Activated naive CD8-positive, alpha-beta T cell treated with anti-CD3 and anti-CD28 coated beads, Interleukin-2, amount 50 U/mL, for 24 hours (primary cell): ENCODE measurements around the gene SCN4B.

Experiments
- ATAC-seq: fragments of 150-1000 bp; cut with Tn5 transposase; one replicate; pipeline ENCODE4 v1.10.0; 2021
- DNase-seq: peaks from one replicate; pipeline ENCODE4 v3.0.0; 2021
- H3K27ac Mint-ChIP-seq: one replicate; pipeline ENCODE4 v1.8.0; 2021; ENCODE audit warnings: mild to moderate bottlenecking, mixed read lengths
- H3K27me3 Mint-ChIP-seq: one replicate; pipeline ENCODE4 v1.8.0; 2021; ENCODE audit warnings: mixed read lengths
- H3K36me3 Mint-ChIP-seq: one replicate; pipeline ENCODE4 v1.8.0; 2021; ENCODE audit warnings: low read depth, mixed read lengths
- H3K4me1 Mint-ChIP-seq: one replicate; pipeline ENCODE4 v1.8.0; 2021; ENCODE audit warnings: mixed read lengths
- H3K4me3 Mint-ChIP-seq: one replicate; pipeline ENCODE4 v1.8.0; 2021; ENCODE audit warnings: mild to moderate bottlenecking, moderate library complexity, mixed read lengths
- H3K9me3 Mint-ChIP-seq: one replicate; pipeline ENCODE4 v1.8.0; 2021; ENCODE audit warnings: mixed read lengths

SCN4B gene

GRCh38 chr11:118112711-118113430 is 39.8 kb downstream of the SCN4B start:
- Mint-ChIP-seq H3K27me3 (peaks cover 5% of the 10 kb centered on the region), H3K36me3 (no peaks in the 10 kb centered on the region), H3K4me1 (peaks cover 2% of the 10 kb centered on the region), H3K4me3 (no peak overlapping the region), H3K27ac (no peak overlapping the region), H3K9me3 (no peaks in the 10 kb centered on the region)
- ATAC-seq (no peak), DNase-seq (no peak)

- Mint-ChIP-seq H3K4me3 (no peak overlapping the region), H3K27ac (no peak overlapping the region)
Observed at GRCh38 chr11:118111744-118112035, 40.9 kb downstream of the SCN4B start.

GRCh38 chr11:118111019-118111743 is 41.4 kb downstream of the SCN4B start:
- Mint-ChIP-seq H3K27me3 (peaks cover 5% of the 10 kb centered on the region), H3K4me1 (no peaks in the 10 kb centered on the region), H3K27ac (no peak overlapping the region), H3K9me3 (no peaks in the 10 kb centered on the region), H3K36me3 (no peaks in the 10 kb centered on the region), H3K4me3 (no peak overlapping the region)
- ATAC-seq, result no peak
- no peak for DNase-seq

More at GRCh38 chr11:118111744-118112035, 40.9 kb downstream of the SCN4B start:
- H3K36me3 Mint-ChIP-seq, result no peaks in the 10 kb centered on the region
- no peak for DNase-seq
- peaks cover 5% of the 10 kb centered on the region for H3K27me3 Mint-ChIP-seq
- no peaks in the 10 kb centered on the region for H3K9me3 Mint-ChIP-seq
- H3K4me1 Mint-ChIP-seq, result no peaks in the 10 kb centered on the region
- ATAC-seq, result no peak

GRCh38 chr11:118109231-118109630 is 43.4 kb downstream of the SCN4B start:
- Mint-ChIP-seq H3K27ac (no peak overlapping the region), H3K4me3 (no peak overlapping the region), H3K27me3 (peaks cover 3% of the 10 kb centered on the region), H3K9me3 (no peaks in the 10 kb centered on the region), H3K4me1 (no peaks in the 10 kb centered on the region), H3K36me3 (no peaks in the 10 kb centered on the region)
- ATAC-seq, result no peak
- no peak for DNase-seq

GRCh38 chr11:118108513-118108912 is 44.1 kb downstream of the SCN4B start:
- Mint-ChIP-seq H3K4me1 (no peaks in the 10 kb centered on the region), H3K27me3 (peaks cover 3% of the 10 kb centered on the region), H3K36me3 (no peaks in the 10 kb centered on the region), H3K9me3 (no peaks in the 10 kb centered on the region), H3K4me3 (no peak overlapping the region), H3K27ac (no peak overlapping the region)
- DNase-seq (no peak), ATAC-seq (no peak)

GRCh38 chr11:118106789-118107335 is 45.8 kb downstream of the SCN4B start:
- no peaks in the 10 kb centered on the region for H3K27me3 Mint-ChIP-seq
- no peak overlapping the region for H3K27ac Mint-ChIP-seq
- no peaks in the 10 kb centered on the region for H3K9me3 Mint-ChIP-seq
- ATAC-seq (no peak), DNase-seq (no peak)
- H3K36me3 Mint-ChIP-seq, result no peaks in the 10 kb centered on the region
- no peaks in the 10 kb centered on the region for H3K4me1 Mint-ChIP-seq
- no peak overlapping the region for H3K4me3 Mint-ChIP-seq

- no peak for DNase-seq
- no peaks in the 10 kb centered on the region for H3K9me3 Mint-ChIP-seq
- H3K36me3 Mint-ChIP-seq, result no peaks in the 10 kb centered on the region
- H3K27ac Mint-ChIP-seq, result no peak overlapping the region
- no peaks in the 10 kb centered on the region for H3K27me3 Mint-ChIP-seq
- no peak for ATAC-seq
- H3K4me3 Mint-ChIP-seq, result no peak overlapping the region
- no peaks in the 10 kb centered on the region for H3K4me1 Mint-ChIP-seq
Observed at GRCh38 chr11:118105657-118106305, 46.8 kb downstream of the SCN4B start.

- H3K9me3 Mint-ChIP-seq, result no peaks in the 10 kb centered on the region
- DNase-seq, result no peak
- H3K4me3 Mint-ChIP-seq, result no peak overlapping the region
- H3K4me1 Mint-ChIP-seq, result no peaks in the 10 kb centered on the region
- no peaks in the 10 kb centered on the region for H3K27me3 Mint-ChIP-seq
- ATAC-seq, result no peak
- H3K36me3 Mint-ChIP-seq, result no peaks in the 10 kb centered on the region
- H3K27ac Mint-ChIP-seq, result no peak overlapping the region
Observed at GRCh38 chr11:118104491-118104890, 48.1 kb downstream of the SCN4B start.

- peaks cover 2% of the 10 kb centered on the region for H3K4me1 Mint-ChIP-seq
- no peaks in the 10 kb centered on the region for H3K36me3 Mint-ChIP-seq
- no peak overlapping the region for H3K4me3 Mint-ChIP-seq
- DNase-seq (no peak), ATAC-seq (no peak)
- no peaks in the 10 kb centered on the region for H3K9me3 Mint-ChIP-seq
- no peak overlapping the region for H3K27ac Mint-ChIP-seq
- H3K27me3 Mint-ChIP-seq, result no peaks in the 10 kb centered on the region
Observed at GRCh38 chr11:118102721-118103261, 49.8 kb downstream of the SCN4B start.

- ATAC-seq (no peak), DNase-seq (no peak)
- Mint-ChIP-seq H3K9me3 (no peaks in the 10 kb centered on the region), H3K4me1 (peaks cover 2% of the 10 kb centered on the region), H3K4me3 (no peak overlapping the region), H3K27ac (no peak overlapping the region), H3K36me3 (no peaks in the 10 kb centered on the region), H3K27me3 (peaks cover 2% of the 10 kb centered on the region)
Observed at GRCh38 chr11:118100691-118101232, 51.9 kb downstream of the SCN4B start.

- Mint-ChIP-seq H3K4me3 (no peak overlapping the region), H3K36me3 (no peaks in the 10 kb centered on the region), H3K27ac (no peak overlapping the region), H3K27me3 (peaks cover 2% of the 10 kb centered on the region), H3K4me1 (peaks cover 2% of the 10 kb centered on the region), H3K9me3 (no peaks in the 10 kb centered on the region)
- no peak for ATAC-seq
- no peak for DNase-seq
Observed at GRCh38 chr11:118099838-118100556, 52.6 kb downstream of the SCN4B start.

- Mint-ChIP-seq H3K27me3 (peaks cover 2% of the 10 kb centered on the region), H3K27ac (no peak overlapping the region), H3K9me3 (no peaks in the 10 kb centered on the region), H3K36me3 (no peaks in the 10 kb centered on the region), H3K4me3 (no peak overlapping the region), H3K4me1 (peaks cover 2% of the 10 kb centered on the region)
- ATAC-seq (no peak), DNase-seq (no peak)
Observed at GRCh38 chr11:118098996-118099837, 53.4 kb downstream of the SCN4B start.

GRCh38 chr11:118095967-118096367 is 56.7 kb downstream of the SCN4B start:
- ATAC-seq (no peak), DNase-seq (no peak)
- Mint-ChIP-seq H3K4me1 (peaks cover 2% of the 10 kb centered on the region), H3K36me3 (no peaks in the 10 kb centered on the region), H3K4me3 (no peak overlapping the region), H3K9me3 (no peaks in the 10 kb centered on the region), H3K27ac (no peak overlapping the region), H3K27me3 (peaks cover 4% of the 10 kb centered on the region)
